ENCODE results near the gene POTEJ. TPM values are rescaled to one million over a fixed set of nuclear protein-coding genes. Genes with fewer than 3 reads are reported as not detected.
"Not testable (repeated sequence)": the region's sequence is repeated elsewhere in the genome, so short reads cannot be mapped to it uniquely, and the experiment has no call there.

POTEJ gene
- total RNA-seq, 1 donor from 2014 or later = not detected

DNA sequence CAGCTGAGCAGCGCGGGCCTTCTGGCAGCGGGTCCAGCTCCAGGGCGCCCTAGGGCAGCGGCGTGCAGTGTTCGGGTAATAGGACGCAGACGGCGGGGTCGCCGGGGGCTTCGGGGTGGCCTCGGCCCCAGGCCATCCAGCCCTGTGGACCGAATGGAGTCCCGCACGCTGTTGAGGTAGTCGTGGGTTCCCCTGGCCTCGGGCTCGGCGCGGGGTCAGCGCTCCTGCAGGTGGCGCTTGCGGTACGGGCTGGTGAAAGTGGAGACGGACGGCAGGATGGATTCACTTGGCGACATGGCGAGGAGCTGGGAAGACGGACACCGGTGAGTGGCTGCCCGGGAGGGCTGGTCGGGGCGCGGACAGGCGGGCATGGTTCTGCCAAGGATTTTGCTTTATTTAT is 82.2 kb downstream of the POTEJ start:
- not testable (repeated sequence) for DNase-seq (ENCODE audit: low spot score); H3K27me3 Mint-ChIP-seq (ENCODE audit: low read depth); H3K36me3 Mint-ChIP-seq (ENCODE audit: low read depth); H3K27ac Mint-ChIP-seq (ENCODE audit: unreplicated experiment); H3K4me1 Mint-ChIP-seq (ENCODE audit: low read depth); H3K9me3 Mint-ChIP-seq (ENCODE audit: low read depth)
- TF ChIP-seq, protein P1, sequence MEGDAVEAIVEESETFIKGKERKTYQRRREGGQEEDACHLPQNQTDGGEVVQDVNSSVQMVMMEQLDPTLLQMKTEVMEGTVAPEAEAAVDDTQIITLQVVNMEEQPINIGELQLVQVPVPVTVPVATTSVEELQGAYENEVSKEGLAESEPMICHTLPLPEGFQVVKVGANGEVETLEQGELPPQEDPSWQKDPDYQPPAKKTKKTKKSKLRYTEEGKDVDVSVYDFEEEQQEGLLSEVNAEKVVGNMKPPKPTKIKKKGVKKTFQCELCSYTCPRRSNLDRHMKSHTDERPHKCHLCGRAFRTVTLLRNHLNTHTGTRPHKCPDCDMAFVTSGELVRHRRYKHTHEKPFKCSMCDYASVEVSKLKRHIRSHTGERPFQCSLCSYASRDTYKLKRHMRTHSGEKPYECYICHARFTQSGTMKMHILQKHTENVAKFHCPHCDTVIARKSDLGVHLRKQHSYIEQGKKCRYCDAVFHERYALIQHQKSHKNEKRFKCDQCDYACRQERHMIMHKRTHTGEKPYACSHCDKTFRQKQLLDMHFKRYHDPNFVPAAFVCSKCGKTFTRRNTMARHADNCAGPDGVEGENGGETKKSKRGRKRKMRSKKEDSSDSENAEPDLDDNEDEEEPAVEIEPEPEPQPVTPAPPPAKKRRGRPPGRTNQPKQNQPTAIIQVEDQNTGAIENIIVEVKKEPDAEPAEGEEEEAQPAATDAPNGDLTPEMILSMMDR (IDR thresholded peaks at IDR 0.05) = peak; percentile 19
- H3K4me3 Mint-ChIP-seq (ENCODE audit: unreplicated experiment) = peak overlapping the region; percentile 19

DNA sequence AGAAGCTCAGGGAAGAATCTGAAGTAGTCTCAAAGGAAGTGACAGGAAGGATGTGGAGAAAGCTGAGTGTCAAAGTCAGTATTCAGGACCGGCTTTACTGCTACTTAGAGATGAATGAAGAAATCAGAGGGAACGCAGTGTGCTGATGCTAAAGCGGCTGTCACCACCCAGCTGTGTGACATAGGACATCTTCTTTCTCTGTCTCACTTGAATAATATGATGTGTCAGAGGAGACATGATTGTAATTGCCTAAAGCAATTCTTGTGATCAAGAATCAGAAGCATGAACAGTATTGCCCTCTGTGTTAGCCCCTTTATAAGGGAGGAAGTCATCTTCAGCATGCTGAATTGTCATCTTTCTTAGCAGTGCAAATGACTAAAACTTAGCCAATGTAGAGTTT is 92.0 kb downstream of the POTEJ start:
- DNase-seq (ENCODE audit: low spot score); H3K27me3 Mint-ChIP-seq (ENCODE audit: low read depth); H3K27ac Mint-ChIP-seq (ENCODE audit: unreplicated experiment); H3K4me3 Mint-ChIP-seq (ENCODE audit: unreplicated experiment); H3K4me1 Mint-ChIP-seq (ENCODE audit: low read depth); H3K36me3 Mint-ChIP-seq (ENCODE audit: low read depth); H3K9me3 Mint-ChIP-seq (ENCODE audit: low read depth): not testable (repeated sequence)

Other genes with a start within 250 kb of the POTEJ start
- 0.07 to 1.2 TPM (median 1.0 TPM) in 3 replicates for gene POTEI, start 102.1 kb upstream of the POTEJ start, total RNA-seq
- gene CFC1B, start 90.2 kb upstream of the POTEJ start, total RNA-seq = not detected in 3 replicates
- gene CFC1, start 11.9 kb upstream of the POTEJ start, total RNA-seq = not detected in 3 replicates
- not detected in 3 replicates for gene GPR148, start 117.6 kb downstream of the POTEJ start, total RNA-seq
- not detected in 3 replicates for gene AMER3, start 144.1 kb downstream of the POTEJ start, total RNA-seq
- 6.3 to 12.3 TPM (median 10.6 TPM) in 3 replicates for gene ARHGEF4, start 225.5 kb downstream of the POTEJ start, total RNA-seq